NOMO-1 treated with dmso at 0.1 percent for 144 hours (cell line): ENCODE data around the gene RIC8A.
A peak's percentile ranks its signal among the peaks of the same experiment; 100 is the strongest.

Experiments
- DNase-seq: peaks from one replicate; lab custom pipeline; 2025; ENCODE audit not compliant: unreplicated experiment; lab: John Stamatoyannopoulos, UW

RIC8A gene

GRCh38 chr11:203945-204586 lies 3.4 kb upstream of the RIC8A start:
- no peak for DNase-seq

GRCh38 chr11:204587-205109 lies 2.9 kb upstream of the RIC8A start:
- no peak for DNase-seq

GRCh38 chr11:205221-206001 lies 2.1 kb upstream of the RIC8A start:
- DNase-seq = no peak

GRCh38 chr11:206002-206384 lies 1.5 kb upstream of the RIC8A start:
- no peak for DNase-seq

- DNase-seq = no peak
Observed at GRCh38 chr11:206526-207207, 841 bp upstream of the RIC8A start.

- no peak for DNase-seq
Observed at GRCh38 chr11:207863-208180, 314 bp downstream of the RIC8A start.

- DNase-seq = peak; percentile 78
Observed at GRCh38 chr11:208181-208916, 841 bp downstream of the RIC8A start.

GRCh38 chr11:208917-209260 lies 1.4 kb downstream of the RIC8A start:
- no peak for DNase-seq

- no peak for DNase-seq
Observed at GRCh38 chr11:209275-210121, 2.0 kb downstream of the RIC8A start.

- DNase-seq = no peak
Observed at GRCh38 chr11:210122-210802, 2.8 kb downstream of the RIC8A start.

- DNase-seq = no peak
Observed at GRCh38 chr11:210803-211180, 3.3 kb downstream of the RIC8A start.

GRCh38 chr11:211295-211694 lies 3.8 kb downstream of the RIC8A start:
- no peak for DNase-seq

GRCh38 chr11:211741-212140 lies 4.2 kb downstream of the RIC8A start:
- no peak for DNase-seq

- no peak for DNase-seq
Observed at GRCh38 chr11:212150-213100, 4.9 kb downstream of the RIC8A start.

- DNase-seq = no peak
Observed at GRCh38 chr11:213111-213510, 5.6 kb downstream of the RIC8A start.

GRCh38 chr11:214083-214482 lies 6.6 kb downstream of the RIC8A start:
- DNase-seq = no peak

GRCh38 chr11:215581-216037 lies 8.1 kb downstream of the RIC8A start:
- no peak for DNase-seq

GRCh38 chr11:216081-216974 lies 8.8 kb downstream of the RIC8A start:
- no peak for DNase-seq
